K562 (cell line): Measurements from ENCODE around the gene HUNK. TPM values are rescaled to one million over a fixed set of nuclear protein-coding genes. Genes with fewer than 3 reads are reported as not detected.

Experiments
- ATAC-seq: fragments of 200-7000 bp; cut with Tn5 transposase; 3 replicates; pipeline ENCODE4 v1.9.1; 2020; ENCODE audit warnings: moderate library complexity
- BruUV-seq: library from RNA; stranded (reverse); fragments of 400-500 nt; replicated peaks from 2 replicates; lab custom pipeline; 2021; lab: Mats Ljungman, UMichigan
- CTCF ChIA-PET: fragments of 300-600 bp; formaldehyde crosslinking; extraction: SDS; loops from one replicate; lab custom pipeline; 2021; ENCODE audit warnings: low intra/inter-chr PET ratio; lab: Yijun Ruan, JAX
- POLR2A ChIA-PET: fragments of 300-600, 350-650 bp; sonication (Branson Sonifier 250); formaldehyde crosslinking; extraction: SDS; loops from one replicate; lab custom pipeline; 2021; ENCODE audit warnings: antibody characterized with exemption, inconsistent platforms; lab: Yijun Ruan, JAX
- DNase-seq, 4 experiments: peaks; one replicate each; pipeline versions ENCODE4 v3.0.0 to v3.0.0-alpha.2; 2011 to 2018; ENCODE audit warnings: low spot score in 3 of 4, mixed read lengths in 3 of 4; ENCODE audit errors: extremely low read depth in 1 of 4
- FAIRE-seq: peaks from 2 replicates; lab custom pipeline; 2011; peaks lifted over from hg19 to GRCh38; lab: Jason Lieb, UNC
- H2AFZ ChIP-seq: 2 replicates; pipeline ENCODE4 v1.6.0; 2011; ENCODE audit warnings: low read depth, low read length, control low read depth, inconsistent platforms
- H3K27ac ChIP-seq: fragments of 200-600 bp; 3 replicates; pipeline ENCODE4 v1.8.0; 2011; ENCODE audit warnings: low read depth, mild to moderate bottlenecking, control low read depth, inconsistent platforms, low read length, moderate library complexity, mixed read lengths; ENCODE audit errors: extremely low read depth
- H3K27me3 ChIP-seq, 2 experiments: fragments of 300-600 bp in 1 of 2; 2 replicates in 1 of 2; 3 replicates in 1 of 2; pipeline versions ENCODE4 v1.6.0 to v1.8.0; 2011; ENCODE audit warnings: inconsistent platforms in 2 of 2, low read length in 2 of 2, mild to moderate bottlenecking in 1 of 2, mixed read lengths in 1 of 2, moderate library complexity in 1 of 2; ENCODE audit not compliant: control insufficient read depth in 2 of 2, insufficient read depth in 2 of 2
- H3K36me3 ChIP-seq: fragments of 300-600 bp; 3 replicates; pipeline ENCODE4 v1.8.0; 2011; ENCODE audit warnings: mild to moderate bottlenecking, low read length, inconsistent platforms; ENCODE audit not compliant: control insufficient read depth, insufficient read depth
- H3K4me1 ChIP-seq, 2 experiments: fragments of 200-600 bp in 1 of 2; replicated peaks in 1 of 2; 2 replicates in 1 of 2; 3 replicates in 1 of 2; pipeline versions ENCODE4 v1.5.1 to v1.8.0; 2011; ENCODE audit warnings: inconsistent platforms in 2 of 2, low read length in 2 of 2, mild to moderate bottlenecking in 1 of 2, mixed read lengths in 1 of 2, moderate library complexity in 1 of 2; ENCODE audit not compliant: control insufficient read depth in 2 of 2, insufficient read depth in 2 of 2
- H3K4me2 ChIP-seq: 2 replicates; pipeline ENCODE4 v1.6.1; 2011; ENCODE audit warnings: low read length, control low read depth, inconsistent platforms, mixed read lengths; ENCODE audit not compliant: insufficient read depth
- H3K4me3 ChIP-seq: fragments of 200-600 bp; sonication (generic), shearing (Covaris generic); 2 replicates; pipeline ENCODE4 v1.5.1; 2016; ENCODE audit warnings: control low read depth, inconsistent platforms
- H3K79me2 ChIP-seq: fragments of 200-600 bp; 3 replicates; pipeline ENCODE4 v1.8.0; 2011; ENCODE audit warnings: low read length, inconsistent platforms; ENCODE audit not compliant: control insufficient read depth, insufficient read depth
- H3K9ac ChIP-seq, 2 experiments: 2 replicates each; pipeline versions ENCODE4 v1.6.0 to v1.6.1; 2011; ENCODE audit warnings: low read depth in 2 of 2, low read length in 2 of 2, control low read depth in 1 of 2, inconsistent platforms in 1 of 2, mild to moderate bottlenecking in 1 of 2, mixed read lengths in 1 of 2; ENCODE audit not compliant: insufficient read depth in 1 of 2
- H3K9me1 ChIP-seq: one replicate; pipeline ENCODE4 v1.6.0; 2011; ENCODE audit warnings: inconsistent platforms, mild to moderate bottlenecking, low read length, moderate library complexity; ENCODE audit not compliant: control insufficient read depth, insufficient read depth
- H3K9me3 ChIP-seq: replicated peaks from 2 replicates; pipeline ENCODE4 v1.5.1; 2011; ENCODE audit warnings: low read depth, low read length, inconsistent platforms; ENCODE audit not compliant: control insufficient read depth, insufficient read depth
- H4K20me1 ChIP-seq: replicated peaks from 2 replicates; pipeline ENCODE4 v1.6.1; 2011; ENCODE audit warnings: low read length, inconsistent platforms, mixed read lengths; ENCODE audit not compliant: control insufficient read depth, insufficient read depth
- CHD1 ChIP-seq: fragments of 200-600 bp; sonication (generic); IDR thresholded peaks from one replicate; pipeline ENCODE4 v1.6.1; 2012; ENCODE audit warnings: mild to moderate bottlenecking, moderate library complexity, low read length, inconsistent platforms
- HDAC6 ChIP-seq: IDR thresholded peaks from 2 replicates; pipeline ENCODE4 v1.6.1; 2012; ENCODE audit warnings: low read depth, mild to moderate bottlenecking, control low read depth, inconsistent platforms, low read length, moderate library complexity
- PYGO2 ChIP-seq: fragments of 450-650 bp; IDR thresholded peaks from 2 replicates; pipeline ENCODE4 v1.6.1; 2016; ENCODE audit warnings: mild to moderate bottlenecking, missing genetic modification characterization, moderate library complexity, missing compliant biosample characterization
- SOX6 ChIP-seq: fragments of 450-650 bp; IDR thresholded peaks from 2 replicates; pipeline ENCODE4 v1.6.1; 2014; ENCODE audit warnings: mild to moderate bottlenecking
- SRSF3 ChIP-seq: fragments of 200-400 bp; formaldehyde crosslinking; IDR thresholded peaks from 2 replicates; pipeline ENCODE4 v1.6.1; 2016; ENCODE audit warnings: mild to moderate bottlenecking, low read length, moderate library complexity; ENCODE audit not compliant: insufficient read depth
- TSC22D4 ChIP-seq: fragments of 450-650 bp; IDR thresholded peaks from 2 replicates; pipeline ENCODE4 v1.6.1; 2016; ENCODE audit warnings: missing genetic modification characterization, missing biosample characterization, control low read depth
- U2AF2 ChIP-seq: fragments of 200-400 bp; formaldehyde crosslinking; optimal IDR thresholded peaks from 2 replicates; pipeline ENCODE3; 2017; ENCODE audit warnings: low read depth, mild to moderate bottlenecking, low read length
- ZNF146 ChIP-seq: IDR thresholded peaks from one replicate; pipeline ENCODE4 v1.6.1; 2018; ENCODE audit warnings: missing compliant biosample characterization; ENCODE audit not compliant: unreplicated experiment
- ZNF263 ChIP-seq: sonication (generic); formaldehyde crosslinking; IDR thresholded peaks from 2 replicates; pipeline ENCODE4 v1.8.0; 2022; ENCODE audit warnings: mild to moderate bottlenecking, missing genetic modification reagents, borderline replicate concordance
- ZNF311 ChIP-seq: fragments of 250-450 bp; sonication (Bioruptor Pico); IDR thresholded peaks from 2 replicates; pipeline ENCODE4 v1.4.0; 2020; ENCODE audit warnings: mild to moderate bottlenecking, moderate library complexity
- WGBS: fragments of 100-300 bp; shearing (Covaris generic); methylation state at CpG from one replicate; pipeline ENCODE4 v1.1.6; 2016; ENCODE audit warnings: low coverage, mixed read lengths; ENCODE audit not compliant: insufficient coverage; ENCODE audit errors: missing lambda C conversion rate; 5-methylcytosine and 5-hydroxymethylcytosine counted together
- in situ Hi-C: fragments of 300-500 bp; cut with MboI; formaldehyde crosslinking; loops from 4 replicates; pipeline ENCODE4 v1.15.0; 2018; ENCODE audit warnings: inconsistent platforms, mixed read lengths
- intact Hi-C: fragments of 100-400 bp; cut with micrococcal nuclease; formaldehyde crosslinking; loops from 2 replicates; pipeline ENCODE4 v1.14.2; 2022
- polyA plus RNA-seq, 8 experiments: library from polyadenylated mRNA; depleted of rRNA in 4 of 8; stranded (reverse) in 5 of 8; unstranded in 3 of 8; fragments of >200 nt; fragmentation: Nextera tagmentation in 2 of 8; fragmentation: Illumina TruSeq in 1 of 8; extraction: Ambion mirVana in 2 of 8; extraction: Trizol in 1 of 8; gene quantifications; 2 replicates each; pipeline versions ENCODE4 v1.2.1 to v1.2.3, GENCODE V29; 2011 to 2014; ENCODE audit warnings: inconsistent platforms in 1 of 8, missing spikeins in 1 of 8
- total RNA-seq, 7 experiments: library from RNA; depleted of rRNA in 6 of 7; stranded (reverse); fragments of >200 nt in 6 of 7; fragmentation: Illumina TruSeq in 2 of 7; extraction: Trizol in 2 of 7; gene quantifications; 2 replicates each; pipeline versions ENCODE4 v1.2.1 to v1.2.3, GENCODE V29; 2011 to 2021; ENCODE audit warnings: low replicate concordance in 1 of 7
- TF ChIP-seq, protein P1 (sequence below): fragments of 250-450 bp; sonication (Bioruptor Pico); IDR thresholded peaks from 2 replicates; pipeline ENCODE4 v1.8.0; 2021; ENCODE audit warnings: moderate library complexity, mild to moderate bottlenecking, inconsistent platforms
- TF ChIP-seq, protein P2 (sequence below): fragments of 450-650 bp; IDR thresholded peaks from 2 replicates; pipeline ENCODE4 v1.6.1; 2016; ENCODE audit warnings: borderline replicate concordance

Gene HUNK
- total and polyA plus RNA-seq, 9 of the 15 experiments (the other 6 are each of a cell fraction or from before 2014, with no cell fraction given), result not detected

DNA sequence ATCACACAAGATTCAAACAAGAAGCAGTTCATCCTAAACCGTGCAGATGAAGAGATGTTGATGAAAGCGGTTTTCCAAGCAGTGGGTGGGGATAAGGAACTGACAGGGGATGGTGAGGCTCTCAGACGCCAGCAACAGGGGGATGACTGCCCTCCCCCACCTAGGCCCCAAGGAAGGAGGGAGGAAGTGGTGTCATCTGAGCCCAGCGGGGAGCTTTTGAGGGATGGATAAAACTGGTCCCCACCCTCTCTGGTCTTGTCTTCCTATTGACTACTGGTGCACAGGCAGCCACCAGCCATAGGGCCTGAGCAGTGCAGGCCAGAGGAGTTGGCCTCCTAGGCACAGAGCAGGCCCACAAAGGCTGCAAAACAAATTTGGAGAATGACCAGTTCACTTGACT is 175.5 kb downstream of the HUNK start:
- Histone ChIP-seq H3K36me3 (no peaks in the 10 kb centered on the region), H2AFZ (no peak overlapping the region), H3K4me2 (no peak overlapping the region), H3K4me3 (no peak overlapping the region), H3K27ac (no peak overlapping the region), H3K9me3 (no peaks in the 10 kb centered on the region; the same call in 1 of the 2 replicates), H3K9ac (no peak overlapping the region), H3K79me2 (no peaks in the 10 kb centered on the region), H4K20me1 (no peaks in the 10 kb centered on the region), H3K27me3 (peaks cover 0 to 6% of the 10 kb centered on the region in 2 experiments; a peak in 2 of 5 replicates), H3K9me1 (no peaks in the 10 kb centered on the region), H3K4me1 (no peaks in the 10 kb centered on the region)
- WGBS, result 0% methylated on average over 4 of the region's 4 CpGs
- intact Hi-C loops (no loop called here), in situ Hi-C loops (no loop called here)
- ATAC-seq (no peak), FAIRE-seq (no peak), DNase-seq (no peak)
- no TSS peak for BruUV-seq
- ChIA-PET POLR2A (interaction anchor here (0.7 kb wide), 1 partner anchor 14 kb away, joined by 3 read pairs; no protein-coding TSS in a partner anchor), CTCF (no interaction called here)
- TF ChIP-seq SOX6 (no peak), TSC22D4 (tag) (no peak), ZNF263 (CRISPR knock-in tag) (no peak), U2AF2 (no peak), ZNF146 (CRISPR knock-in tag) (no peak), SRSF3 (no peak), CHD1 (no peak), PYGO2 (tag) (no peak), ZNF311 (CRISPR knock-in tag) (no peak), HDAC6 (no peak)
- TF ChIP-seq, protein P1, sequence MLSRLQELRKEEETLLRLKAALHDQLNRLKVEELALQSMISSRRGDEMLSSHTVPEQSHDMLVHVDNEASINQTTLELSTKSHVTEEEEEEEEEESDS, result no peak
- TF ChIP-seq, protein P2, sequence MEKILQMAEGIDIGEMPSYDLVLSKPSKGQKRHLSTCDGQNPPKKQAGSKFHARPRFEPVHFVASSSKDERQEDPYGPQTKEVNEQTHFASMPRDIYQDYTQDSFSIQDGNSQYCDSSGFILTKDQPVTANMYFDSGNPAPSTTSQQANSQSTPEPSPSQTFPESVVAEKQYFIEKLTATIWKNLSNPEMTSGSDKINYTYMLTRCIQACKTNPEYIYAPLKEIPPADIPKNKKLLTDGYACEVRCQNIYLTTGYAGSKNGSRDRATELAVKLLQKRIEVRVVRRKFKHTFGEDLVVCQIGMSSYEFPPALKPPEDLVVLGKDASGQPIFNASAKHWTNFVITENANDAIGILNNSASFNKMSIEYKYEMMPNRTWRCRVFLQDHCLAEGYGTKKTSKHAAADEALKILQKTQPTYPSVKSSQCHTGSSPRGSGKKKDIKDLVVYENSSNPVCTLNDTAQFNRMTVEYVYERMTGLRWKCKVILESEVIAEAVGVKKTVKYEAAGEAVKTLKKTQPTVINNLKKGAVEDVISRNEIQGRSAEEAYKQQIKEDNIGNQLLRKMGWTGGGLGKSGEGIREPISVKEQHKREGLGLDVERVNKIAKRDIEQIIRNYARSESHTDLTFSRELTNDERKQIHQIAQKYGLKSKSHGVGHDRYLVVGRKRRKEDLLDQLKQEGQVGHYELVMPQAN, result no peak

Other genes starting within 250 kb of the HUNK start
- 419 and 452 TPM in 2 replicates for gene SOD1, start 213.3 kb upstream of the HUNK start, total RNA-seq (2014; rRNA removed)
- 633 and 657 TPM in 2 replicates for gene SOD1, start 213.3 kb upstream of the HUNK start, total RNA-seq (2014; rRNA removed; fragmentation: Illumina TruSeq; extraction: Trizol)
- gene SOD1, start 213.3 kb upstream of the HUNK start, total RNA-seq (2015; rRNA removed; fragmentation: Illumina TruSeq; extraction: Trizol), result 603 and 618 TPM in 2 replicates
- gene SOD1, start 213.3 kb upstream of the HUNK start, total RNA-seq (2021), result 502 and 508 TPM in 2 replicates
- 514 and 783 TPM in 2 replicates for gene SOD1, start 213.3 kb upstream of the HUNK start, polyA plus RNA-seq (2011; rRNA removed)
- 577 and 611 TPM in 2 replicates for gene SOD1, start 213.3 kb upstream of the HUNK start, polyA plus RNA-seq (2014; fragmentation: Illumina TruSeq; extraction: Trizol)
- gene SOD1, start 213.3 kb upstream of the HUNK start, polyA plus RNA-seq (2014; fragmentation: Nextera tagmentation; extraction: Ambion mirVana), result 1,000 to 10,000 TPM; 1,386 to 1,409 TPM
- 613 and 642 TPM in 2 replicates for gene SOD1, start 213.3 kb upstream of the HUNK start, polyA plus RNA-seq (2014; rRNA removed)
- gene SCAF4, start 140.9 kb upstream of the HUNK start, total RNA-seq (2014; rRNA removed), result 11.6 and 14.9 TPM in 2 replicates
- 17.2 and 18.8 TPM in 2 replicates for gene SCAF4, start 140.9 kb upstream of the HUNK start, total RNA-seq (2014; rRNA removed; fragmentation: Illumina TruSeq; extraction: Trizol)
- gene SCAF4, start 140.9 kb upstream of the HUNK start, total RNA-seq (2015; rRNA removed; fragmentation: Illumina TruSeq; extraction: Trizol), result 14.4 and 16.0 TPM in 2 replicates
- 52.2 and 55.7 TPM in 2 replicates for gene SCAF4, start 140.9 kb upstream of the HUNK start, total RNA-seq (2021)
- gene SCAF4, start 140.9 kb upstream of the HUNK start, polyA plus RNA-seq (2011; rRNA removed), result 27.3 and 33.9 TPM in 2 replicates
- 44.2 and 48.2 TPM in 2 replicates for gene SCAF4, start 140.9 kb upstream of the HUNK start, polyA plus RNA-seq (2014; fragmentation: Illumina TruSeq; extraction: Trizol)
- 1 to 10 TPM; 2.3 to 5.1 TPM for gene SCAF4, start 140.9 kb upstream of the HUNK start, polyA plus RNA-seq (2014; fragmentation: Nextera tagmentation; extraction: Ambion mirVana)
- gene SCAF4, start 140.9 kb upstream of the HUNK start, polyA plus RNA-seq (2014; rRNA removed), result 28.3 and 30.3 TPM in 2 replicates